H9 (cell line): Measurements from ENCODE around the gene SUGT1. TPM values are rescaled to one million over a fixed set of nuclear protein-coding genes. Genes with fewer than 3 reads are reported as not detected.
A peak's percentile ranks its signal among the peaks of the same experiment; 100 is the strongest.

Experiments
- DNase-seq: peaks from one replicate; pipeline ENCODE4 v3.0.0-alpha.2; 2017
- H2AFZ ChIP-seq: one replicate; pipeline ENCODE4 v1.6.1; 2013; ENCODE audit warnings: mild to moderate bottlenecking, low read length, control low read depth, moderate library complexity
- H2AK5ac ChIP-seq: 2 replicates; pipeline ENCODE4 v1.6.1; 2013; ENCODE audit warnings: low read length, control low read depth, mixed read lengths; ENCODE audit not compliant: insufficient read length
- H2BK120ac ChIP-seq: one replicate; pipeline ENCODE4 v1.6.1; 2013; ENCODE audit warnings: low read depth, mild to moderate bottlenecking, low read length, control low read depth, inconsistent platforms; ENCODE audit not compliant: poor library complexity, severe bottlenecking
- H2BK12ac ChIP-seq: 2 replicates; pipeline ENCODE4 v1.6.1; 2013; ENCODE audit warnings: low read length, control low read depth, mixed read lengths, low read depth; ENCODE audit not compliant: insufficient read length
- H2BK15ac ChIP-seq: 2 replicates; pipeline ENCODE4 v1.6.1; 2013; ENCODE audit warnings: low read depth, low read length, control low read depth
- H2BK20ac ChIP-seq: one replicate; pipeline ENCODE4 v1.6.1; 2013; ENCODE audit warnings: low read depth, mild to moderate bottlenecking, low read length, control low read depth, inconsistent platforms; ENCODE audit not compliant: poor library complexity, severe bottlenecking
- H2BK5ac ChIP-seq: 2 replicates; pipeline ENCODE4 v1.6.1; 2013; ENCODE audit warnings: low read length, control low read depth, mixed read lengths; ENCODE audit not compliant: insufficient read length
- H3K14ac ChIP-seq: 2 replicates; pipeline ENCODE4 v1.6.1; 2013; ENCODE audit warnings: low read length, control low read depth; ENCODE audit not compliant: insufficient read depth
- H3K18ac ChIP-seq: 2 replicates; pipeline ENCODE4 v1.6.1; 2013; ENCODE audit warnings: low read depth, mild to moderate bottlenecking, mixed read lengths, low read length, control low read depth; ENCODE audit not compliant: insufficient read length
- H3K23ac ChIP-seq: 2 replicates; pipeline ENCODE4 v1.6.1; 2013; ENCODE audit warnings: low read length, control low read depth, mixed read lengths, low read depth; ENCODE audit not compliant: insufficient read length
- H3K23me2 ChIP-seq: 2 replicates; pipeline ENCODE4 v1.6.1; 2013; ENCODE audit warnings: low read depth, mild to moderate bottlenecking, mixed read lengths, low read length, control low read depth; ENCODE audit not compliant: insufficient read length, poor library complexity, severe bottlenecking
- H3K27ac ChIP-seq: 2 replicates; pipeline ENCODE4 v1.5.1; 2013; ENCODE audit warnings: low read length, control low read depth, mixed read lengths, low read depth; ENCODE audit not compliant: insufficient read length
- H3K27me3 ChIP-seq: 2 replicates; pipeline ENCODE4 v1.6.1; 2013; ENCODE audit warnings: low read length, control low read depth, inconsistent platforms; ENCODE audit not compliant: insufficient read depth
- H3K4ac ChIP-seq: 2 replicates; pipeline ENCODE4 v1.6.1; 2013; ENCODE audit warnings: low read depth, mild to moderate bottlenecking, control low read depth, inconsistent platforms, low read length, moderate library complexity
- H3K4me1 ChIP-seq: 2 replicates; pipeline ENCODE4 v1.6.1; 2013; ENCODE audit warnings: low read length, control low read depth, inconsistent platforms; ENCODE audit not compliant: insufficient read depth
- H3K4me2 ChIP-seq: 2 replicates; pipeline ENCODE4 v1.6.1; 2013; ENCODE audit warnings: low read length, control low read depth, mixed read lengths; ENCODE audit not compliant: insufficient read length, insufficient read depth
- H3K56ac ChIP-seq: 2 replicates; pipeline ENCODE4 v1.6.1; 2013; ENCODE audit warnings: low read depth, mild to moderate bottlenecking, mixed read lengths, low read length, control low read depth; ENCODE audit not compliant: insufficient read length
- H3K79me1 ChIP-seq: 2 replicates; pipeline ENCODE4 v1.6.1; 2013; ENCODE audit warnings: low read depth, mild to moderate bottlenecking, moderate library complexity, low read length, control low read depth, inconsistent platforms; ENCODE audit not compliant: insufficient read depth, poor library complexity, severe bottlenecking
- H3K79me2 ChIP-seq: 2 replicates; pipeline ENCODE4 v1.6.1; 2013; ENCODE audit warnings: low read length, control low read depth, inconsistent platforms; ENCODE audit not compliant: insufficient read depth
- H3K9ac ChIP-seq: 2 replicates; pipeline ENCODE4 v1.6.1; 2013; ENCODE audit warnings: low read length, control low read depth, mixed read lengths; ENCODE audit not compliant: insufficient read length; ENCODE audit errors: extremely low read depth
- H3K9me3 ChIP-seq: one replicate; pipeline ENCODE4 v1.6.1; 2013; ENCODE audit warnings: low read depth, low read length, inconsistent platforms; ENCODE audit not compliant: control insufficient read depth
- H3T11ph ChIP-seq: one replicate; pipeline ENCODE4 v1.6.1; 2013; ENCODE audit warnings: mild to moderate bottlenecking, low read length, control low read depth, inconsistent platforms
- H4K20me1 ChIP-seq: one replicate; pipeline ENCODE4 v1.6.1; 2013; ENCODE audit not compliant: control insufficient read depth, insufficient read length, insufficient read depth
- H4K5ac ChIP-seq: 2 replicates; pipeline ENCODE4 v1.6.1; 2013; ENCODE audit warnings: low read depth, mild to moderate bottlenecking, mixed read lengths, low read length, control low read depth; ENCODE audit not compliant: insufficient read length
- H4K8ac ChIP-seq: replicated peaks from 2 replicates; pipeline ENCODE4 v1.6.1; 2013; ENCODE audit warnings: low read length, control low read depth, mixed read lengths, low read depth; ENCODE audit not compliant: insufficient read length
- H4K91ac ChIP-seq: 2 replicates; pipeline ENCODE4 v1.6.1; 2013; ENCODE audit warnings: low read depth, mild to moderate bottlenecking, moderate library complexity, mixed read lengths, low read length, control low read depth; ENCODE audit not compliant: insufficient read length
- H3K27ac Mint-ChIP-seq, 3 experiments: 2 replicates in 2 of 3; 3 replicates in 1 of 3; pipeline ENCODE4 v1.8.0; 2020 to 2021; ENCODE audit warnings: mixed read lengths in 3 of 3, mild to moderate bottlenecking in 1 of 3, moderate library complexity in 1 of 3
- H3K27me3 Mint-ChIP-seq: 2 replicates; pipeline ENCODE4 v1.8.0; 2021; ENCODE audit warnings: low read depth, mild to moderate bottlenecking, moderate library complexity, mixed read lengths
- H3K36me3 Mint-ChIP-seq, 3 experiments: 2 replicates in 2 of 3; 3 replicates in 1 of 3; pipeline ENCODE4 v1.8.0; 2020 to 2021; ENCODE audit warnings: low read depth in 3 of 3, mixed read lengths in 3 of 3; ENCODE audit not compliant: insufficient read depth in 1 of 3
- H3K4me1 Mint-ChIP-seq, 2 experiments: 2 replicates each; pipeline ENCODE4 v1.8.0; 2020; ENCODE audit warnings: mixed read lengths in 2 of 2
- H3K4me3 Mint-ChIP-seq, 2 experiments: 2 replicates in 1 of 2; 3 replicates in 1 of 2; pipeline ENCODE4 v1.8.0; 2020 to 2021; ENCODE audit warnings: mild to moderate bottlenecking in 2 of 2, mixed read lengths in 2 of 2, moderate library complexity in 1 of 2
- H3K9me3 Mint-ChIP-seq, 2 experiments: 2 replicates in 1 of 2; 3 replicates in 1 of 2; pipeline ENCODE4 v1.8.0; 2020; ENCODE audit warnings: mild to moderate bottlenecking in 2 of 2, mixed read lengths in 2 of 2, moderate library complexity in 1 of 2
- WGBS: extraction: QIAGEN DNeasy Blood & Tissue Kit; methylation state at CpG from one replicate; pipeline ENCODE4 v1.1.7; 2013; ENCODE audit warnings: missing lambda C conversion rate, low lambda C conversion rate, mixed read lengths; ENCODE audit not compliant: insufficient read length; ENCODE audit errors: extremely low coverage; 5-methylcytosine and 5-hydroxymethylcytosine counted together
- total RNA-seq: library from RNA; stranded (reverse); gene quantifications from 2 replicates; pipeline ENCODE4 v1.2.1, GENCODE V29; 2021
- TF ChIP-seq, protein P1 (sequence below): fragments of 200-600 bp; sonication (generic); conservative IDR thresholded peaks from 3 replicates; pipeline ENCODE4 v1.8.0; 2021; ENCODE audit warnings: antibody characterized with exemption, mild to moderate bottlenecking

The SUGT1 gene
- total RNA-seq, 1 experiment from 2014 or later = 99.6 TPM

DNA sequence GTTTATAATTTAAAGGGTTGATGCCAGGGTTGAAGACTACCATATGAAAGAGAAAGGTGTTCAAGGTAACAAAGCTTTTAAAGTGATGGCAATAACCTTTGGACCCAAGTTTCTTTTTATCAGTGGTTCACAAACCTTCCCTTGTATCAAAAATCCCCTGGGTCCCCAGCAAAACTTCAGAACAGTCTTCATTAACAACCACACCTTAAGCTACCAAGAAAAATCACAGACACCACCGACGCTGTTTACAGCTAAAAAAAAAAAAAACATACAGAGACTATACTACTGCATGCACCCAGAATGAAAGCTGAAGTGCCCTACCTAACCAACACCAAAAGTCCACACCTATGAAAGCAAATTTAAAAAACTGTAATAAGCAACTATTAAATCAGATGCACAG, 73.6 kb downstream of the SUGT1 start:
- Histone ChIP-seq H4K8ac (no peak overlapping the region), H3K18ac (no peak overlapping the region), H2BK120ac (no peak overlapping the region), H4K91ac (no peak overlapping the region), H4K5ac (no peak overlapping the region), H3K9ac (no peak overlapping the region), H3K4ac (no peak overlapping the region), H3K4me1 (peaks cover 3% of the 10 kb centered on the region; the same call in 1 of the 2 replicates), H4K20me1 (no peaks in the 10 kb centered on the region), H3K23ac (no peak overlapping the region), H3K9me3 (peaks cover 6% of the 10 kb centered on the region), H2BK15ac (no peak overlapping the region), H3K23me2 (no peaks in the 10 kb centered on the region), H3K14ac (no peak overlapping the region), H3K27me3 (no peaks in the 10 kb centered on the region), H3K56ac (no peak overlapping the region), H2AK5ac (no peak overlapping the region), H2BK20ac (no peak overlapping the region), H3K4me2 (no peak overlapping the region), H2BK5ac (no peak overlapping the region), H3T11ph (no peak overlapping the region), H3K79me2 (no peaks in the 10 kb centered on the region), H2BK12ac (no peak overlapping the region), H3K79me1 (no peaks in the 10 kb centered on the region), H2AFZ (no peak overlapping the region), H3K27ac (no peak overlapping the region)
- Mint-ChIP-seq H3K4me3 (no peak overlapping the region), H3K27ac (peak overlapping the region in 2 of 3 experiments; percentile 21 to 32; a peak in 3 of 7 replicates), H3K27me3 (no peaks in the 10 kb centered on the region), H3K4me1 (peaks cover 28 to 29% of the 10 kb centered on the region in 2 experiments), H3K36me3 (peaks cover 38 to 64% (median 56%) of the 10 kb centered on the region in 3 experiments), H3K9me3 (peaks cover 12 to 24% of the 10 kb centered on the region in 2 experiments)
- TF ChIP-seq, protein P1, sequence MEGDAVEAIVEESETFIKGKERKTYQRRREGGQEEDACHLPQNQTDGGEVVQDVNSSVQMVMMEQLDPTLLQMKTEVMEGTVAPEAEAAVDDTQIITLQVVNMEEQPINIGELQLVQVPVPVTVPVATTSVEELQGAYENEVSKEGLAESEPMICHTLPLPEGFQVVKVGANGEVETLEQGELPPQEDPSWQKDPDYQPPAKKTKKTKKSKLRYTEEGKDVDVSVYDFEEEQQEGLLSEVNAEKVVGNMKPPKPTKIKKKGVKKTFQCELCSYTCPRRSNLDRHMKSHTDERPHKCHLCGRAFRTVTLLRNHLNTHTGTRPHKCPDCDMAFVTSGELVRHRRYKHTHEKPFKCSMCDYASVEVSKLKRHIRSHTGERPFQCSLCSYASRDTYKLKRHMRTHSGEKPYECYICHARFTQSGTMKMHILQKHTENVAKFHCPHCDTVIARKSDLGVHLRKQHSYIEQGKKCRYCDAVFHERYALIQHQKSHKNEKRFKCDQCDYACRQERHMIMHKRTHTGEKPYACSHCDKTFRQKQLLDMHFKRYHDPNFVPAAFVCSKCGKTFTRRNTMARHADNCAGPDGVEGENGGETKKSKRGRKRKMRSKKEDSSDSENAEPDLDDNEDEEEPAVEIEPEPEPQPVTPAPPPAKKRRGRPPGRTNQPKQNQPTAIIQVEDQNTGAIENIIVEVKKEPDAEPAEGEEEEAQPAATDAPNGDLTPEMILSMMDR = no peak
- no CpG with 5 or more reads among the region's 2 CpGs for WGBS
- no peak for DNase-seq
